ENCODE data around the gene ASB6. TPM values are rescaled to one million over a fixed set of nuclear protein-coding genes. Genes with fewer than 3 reads are reported as not detected.

ASB6 gene
- total and polyA plus RNA-seq, 7 donors, result 8.4 to 20.8 (median 9.7) TPM

- no peak for DNase-seq
- WGBS, 2 donors, result 86 to 88% methylated on average over 31 of the region's 31 CpGs
- Histone ChIP-seq H3K27ac (no peak overlapping the region), H3K4me3 (no peak overlapping the region), H3K27me3 (no peaks in the 10 kb centered on the region), H3K4me1 (peaks cover 0 to 23% (median 19%) of the 10 kb centered on the region in 4 donors), H3K36me3 (no peaks in the 10 kb centered on the region), H3K9me3 (no peaks in the 10 kb centered on the region)
- no peak for TF ChIP-seq EP300 (IDR thresholded peaks at IDR 0.05)
- no peak for TF ChIP-seq POLR2AphosphoS5 (IDR thresholded peaks at IDR 0.05)
- TF ChIP-seq POLR2A (IDR thresholded peaks at IDR 0.05), result no peak
- no peak for TF ChIP-seq CTCF (IDR thresholded peaks at IDR 0.05)
- intact Hi-C loops (cut with DNase I), result no loop called here
Observed at GRCh38 chr9:129615407-129616285, 26.3 kb downstream of the ASB6 start.

GRCh38 chr9:129614932-129615331 lies 27.0 kb downstream of the ASB6 start:
- 88 to 93% methylated on average over 10 of the region's 10 CpGs for WGBS, 2 donors
- DNase-seq, result no peak
- H3K36me3 ChIP-seq, result no peaks in the 10 kb centered on the region
- H3K4me1 ChIP-seq, result peaks cover 0 to 22% (median 17%) of the 10 kb centered on the region in 4 donors
- intact Hi-C loops (cut with DNase I), result loop anchor here (5.0 kb wide), 2 partner anchors 203 to 293 kb away; no protein-coding TSS in a partner anchor
- H3K27ac ChIP-seq, result no peak overlapping the region
- no peak for TF ChIP-seq EP300 (IDR thresholded peaks at IDR 0.05)
- no peak for TF ChIP-seq POLR2AphosphoS5 (IDR thresholded peaks at IDR 0.05)
- no peak for TF ChIP-seq POLR2A (IDR thresholded peaks at IDR 0.05)
- no peak for TF ChIP-seq CTCF (IDR thresholded peaks at IDR 0.05)
- H3K27me3 ChIP-seq, result no peaks in the 10 kb centered on the region
- H3K4me3 ChIP-seq, result no peak overlapping the region
- no peaks in the 10 kb centered on the region for H3K9me3 ChIP-seq

- H3K4me1 ChIP-seq, result peaks cover 0 to 28% (median 26%) of the 10 kb centered on the region in 4 donors
- H3K36me3 ChIP-seq, result no peaks in the 10 kb centered on the region
- no peaks in the 10 kb centered on the region for H3K27me3 ChIP-seq
- H3K27ac ChIP-seq, result peak overlapping the region in 3 of 4 donors; percentile 21 to 61 (median 61)
- peak; percentile 78 for DNase-seq
- intact Hi-C loops (cut with DNase I), result loop anchor here (5.0 kb wide), 2 partner anchors 201 to 291 kb away; no protein-coding TSS in a partner anchor
- no peak overlapping the region for H3K4me3 ChIP-seq
- WGBS, 2 donors, result 78 to 82% methylated on average over 19 of the region's 19 CpGs
- TF ChIP-seq CTCF (IDR thresholded peaks at IDR 0.05), result no peak
- TF ChIP-seq POLR2A (IDR thresholded peaks at IDR 0.05), result no peak
- TF ChIP-seq POLR2AphosphoS5 (IDR thresholded peaks at IDR 0.05), result peak; percentile 36 to 73 (median 68)
- no peak for TF ChIP-seq EP300 (IDR thresholded peaks at IDR 0.05)
- H3K9me3 ChIP-seq, result no peaks in the 10 kb centered on the region
Observed at GRCh38 chr9:129613520-129614175, 28.3 kb downstream of the ASB6 start.

- Histone ChIP-seq H3K27ac (peak overlapping the region; percentile 18 to 61 (median 48)), H3K27me3 (no peaks in the 10 kb centered on the region), H3K4me1 (peaks cover 0 to 35% (median 32%) of the 10 kb centered on the region in 4 donors), H3K9me3 (no peaks in the 10 kb centered on the region), H3K36me3 (no peaks in the 10 kb centered on the region), H3K4me3 (no peak overlapping the region)
- TF ChIP-seq CTCF (IDR thresholded peaks at IDR 0.05) (no peak), EP300 (IDR thresholded peaks at IDR 0.05) (no peak), POLR2AphosphoS5 (IDR thresholded peaks at IDR 0.05) (no peak), POLR2A (IDR thresholded peaks at IDR 0.05) (no peak)
- DNase-seq, result peak; percentile 74
- WGBS, 2 donors, result 81 to 86% methylated on average over 15 of the region's 15 CpGs
- intact Hi-C loops (cut with DNase I), result loop anchor here (5.0 kb wide), 2 partner anchors 201 to 291 kb away; no protein-coding TSS in a partner anchor
Observed at GRCh38 chr9:129612815-129613519, 29.0 kb downstream of the ASB6 start.

All from sigmoid colon (tissue), 7 donors.